K562 (cell line): ENCODE measurements around the gene ANKS1B. TPM values are rescaled to one million over a fixed set of nuclear protein-coding genes. Genes with fewer than 3 reads are reported as not detected.

Experiments used
- ATAC-seq: fragments of 200-7000 bp; cut with Tn5 transposase; 3 replicates; pipeline ENCODE4 v1.9.1; 2020; ENCODE audit warnings: moderate library complexity
- BruUV-seq: library from RNA; stranded (reverse); fragments of 400-500 nt; replicated peaks from 2 replicates; lab custom pipeline; 2021; lab: Mats Ljungman, UMichigan
- CTCF ChIA-PET: fragments of 300-600 bp; formaldehyde crosslinking; extraction: SDS; loops from one replicate; lab custom pipeline; 2021; ENCODE audit warnings: low intra/inter-chr PET ratio; lab: Yijun Ruan, JAX
- POLR2A ChIA-PET: fragments of 300-600, 350-650 bp; sonication (Branson Sonifier 250); formaldehyde crosslinking; extraction: SDS; loops from one replicate; lab custom pipeline; 2021; ENCODE audit warnings: antibody characterized with exemption, inconsistent platforms; lab: Yijun Ruan, JAX
- DNase-seq, 4 experiments: peaks; one replicate each; pipeline versions ENCODE4 v3.0.0 to v3.0.0-alpha.2; 2011 to 2018; ENCODE audit warnings: low spot score in 3 of 4, mixed read lengths in 3 of 4; ENCODE audit errors: extremely low read depth in 1 of 4
- FAIRE-seq: peaks from 2 replicates; lab custom pipeline; 2011; peaks lifted over from hg19 to GRCh38; lab: Jason Lieb, UNC
- H2AFZ ChIP-seq: 2 replicates; pipeline ENCODE4 v1.6.0; 2011; ENCODE audit warnings: low read depth, low read length, control low read depth, inconsistent platforms
- H3K27ac ChIP-seq: fragments of 200-600 bp; 3 replicates; pipeline ENCODE4 v1.8.0; 2011; ENCODE audit warnings: low read depth, mild to moderate bottlenecking, control low read depth, inconsistent platforms, low read length, moderate library complexity, mixed read lengths; ENCODE audit errors: extremely low read depth
- H3K27me3 ChIP-seq, 2 experiments: fragments of 300-600 bp in 1 of 2; 2 replicates in 1 of 2; 3 replicates in 1 of 2; pipeline versions ENCODE4 v1.6.0 to v1.8.0; 2011; ENCODE audit warnings: inconsistent platforms in 2 of 2, low read length in 2 of 2, mild to moderate bottlenecking in 1 of 2, mixed read lengths in 1 of 2, moderate library complexity in 1 of 2; ENCODE audit not compliant: control insufficient read depth in 2 of 2, insufficient read depth in 2 of 2
- H3K36me3 ChIP-seq: fragments of 300-600 bp; 3 replicates; pipeline ENCODE4 v1.8.0; 2011; ENCODE audit warnings: mild to moderate bottlenecking, low read length, inconsistent platforms; ENCODE audit not compliant: control insufficient read depth, insufficient read depth
- H3K4me1 ChIP-seq, 2 experiments: fragments of 200-600 bp in 1 of 2; replicated peaks in 1 of 2; 2 replicates in 1 of 2; 3 replicates in 1 of 2; pipeline versions ENCODE4 v1.5.1 to v1.8.0; 2011; ENCODE audit warnings: inconsistent platforms in 2 of 2, low read length in 2 of 2, mild to moderate bottlenecking in 1 of 2, mixed read lengths in 1 of 2, moderate library complexity in 1 of 2; ENCODE audit not compliant: control insufficient read depth in 2 of 2, insufficient read depth in 2 of 2
- H3K4me2 ChIP-seq: 2 replicates; pipeline ENCODE4 v1.6.1; 2011; ENCODE audit warnings: low read length, control low read depth, inconsistent platforms, mixed read lengths; ENCODE audit not compliant: insufficient read depth
- H3K4me3 ChIP-seq: fragments of 200-600 bp; sonication (generic), shearing (Covaris generic); 2 replicates; pipeline ENCODE4 v1.5.1; 2016; ENCODE audit warnings: control low read depth, inconsistent platforms
- H3K79me2 ChIP-seq: fragments of 200-600 bp; 3 replicates; pipeline ENCODE4 v1.8.0; 2011; ENCODE audit warnings: low read length, inconsistent platforms; ENCODE audit not compliant: control insufficient read depth, insufficient read depth
- H3K9ac ChIP-seq, 2 experiments: 2 replicates each; pipeline versions ENCODE4 v1.6.0 to v1.6.1; 2011; ENCODE audit warnings: low read depth in 2 of 2, low read length in 2 of 2, control low read depth in 1 of 2, inconsistent platforms in 1 of 2, mild to moderate bottlenecking in 1 of 2, mixed read lengths in 1 of 2; ENCODE audit not compliant: insufficient read depth in 1 of 2
- H3K9me1 ChIP-seq: one replicate; pipeline ENCODE4 v1.6.0; 2011; ENCODE audit warnings: inconsistent platforms, mild to moderate bottlenecking, low read length, moderate library complexity; ENCODE audit not compliant: control insufficient read depth, insufficient read depth
- H3K9me3 ChIP-seq: replicated peaks from 2 replicates; pipeline ENCODE4 v1.5.1; 2011; ENCODE audit warnings: low read depth, low read length, inconsistent platforms; ENCODE audit not compliant: control insufficient read depth, insufficient read depth
- H4K20me1 ChIP-seq: replicated peaks from 2 replicates; pipeline ENCODE4 v1.6.1; 2011; ENCODE audit warnings: low read length, inconsistent platforms, mixed read lengths; ENCODE audit not compliant: control insufficient read depth, insufficient read depth
- BRD9 ChIP-seq: fragments of 450-650 bp; IDR thresholded peaks from 2 replicates; pipeline ENCODE4 v1.6.1; 2018; ENCODE audit warnings: low read depth; ENCODE audit not compliant: partially characterized antibody
- CHD2 ChIP-seq: IDR thresholded peaks from 2 replicates; pipeline ENCODE4 v1.6.1; 2011; ENCODE audit warnings: low read depth, low read length
- E2F4 ChIP-seq: sonication (generic); formaldehyde crosslinking; IDR thresholded peaks from 2 replicates; pipeline ENCODE4 v1.8.0; 2022; ENCODE audit warnings: mild to moderate bottlenecking, low read depth, missing genetic modification reagents
- ELK1 ChIP-seq: sonication (generic); formaldehyde crosslinking; IDR thresholded peaks from 2 replicates; pipeline ENCODE4 v1.8.1; 2022; ENCODE audit warnings: missing genetic modification reagents
- ESRRA ChIP-seq: fragments of 450-650 bp; IDR thresholded peaks from 2 replicates; pipeline ENCODE4 v1.6.1; 2014; ENCODE audit warnings: low read depth, mild to moderate bottlenecking, moderate library complexity, borderline replicate concordance
- MCM5 ChIP-seq: fragments of 450-650 bp; IDR thresholded peaks from 2 replicates; pipeline ENCODE4 v1.6.1; 2016; ENCODE audit warnings: low read depth
- PRPF4 ChIP-seq: fragments of 200-400 bp; formaldehyde crosslinking; IDR thresholded peaks from one replicate; pipeline ENCODE4 v1.6.1; 2017; ENCODE audit warnings: low read length, low read depth, mild to moderate bottlenecking; ENCODE audit not compliant: insufficient read depth, poor library complexity, severe bottlenecking
- RBM39 ChIP-seq: fragments of 200-400 bp; formaldehyde crosslinking; optimal IDR thresholded peaks from 2 replicates; pipeline ENCODE3; 2018; ENCODE audit warnings: low read depth, low read length
- SRSF7 ChIP-seq: fragments of 200-400 bp; formaldehyde crosslinking; optimal IDR thresholded peaks from 2 replicates; pipeline ENCODE3; 2017; ENCODE audit warnings: mild to moderate bottlenecking, low read depth, low read length
- TCF3 ChIP-seq: sonication (generic); formaldehyde crosslinking; IDR thresholded peaks from 2 replicates; pipeline ENCODE4 v1.4.0; 2020; ENCODE audit warnings: mild to moderate bottlenecking, missing genetic modification reagents
- ZBTB5 ChIP-seq: fragments of 450-650 bp; IDR thresholded peaks from 2 replicates; pipeline ENCODE4 v1.6.1; 2017; ENCODE audit warnings: antibody characterized with exemption
- WGBS: fragments of 100-300 bp; shearing (Covaris generic); methylation state at CpG from one replicate; pipeline ENCODE4 v1.1.6; 2016; ENCODE audit warnings: low coverage, mixed read lengths; ENCODE audit not compliant: insufficient coverage; ENCODE audit errors: missing lambda C conversion rate; 5-methylcytosine and 5-hydroxymethylcytosine counted together
- in situ Hi-C: fragments of 300-500 bp; cut with MboI; formaldehyde crosslinking; loops from 4 replicates; pipeline ENCODE4 v1.15.0; 2018; ENCODE audit warnings: inconsistent platforms, mixed read lengths
- intact Hi-C: fragments of 100-400 bp; cut with micrococcal nuclease; formaldehyde crosslinking; loops from 2 replicates; pipeline ENCODE4 v1.14.2; 2022
- polyA plus RNA-seq, 8 experiments: library from polyadenylated mRNA; depleted of rRNA in 4 of 8; stranded (reverse) in 5 of 8; unstranded in 3 of 8; fragments of >200 nt; fragmentation: Nextera tagmentation in 2 of 8; fragmentation: Illumina TruSeq in 1 of 8; extraction: Ambion mirVana in 2 of 8; extraction: Trizol in 1 of 8; gene quantifications; 2 replicates each; pipeline versions ENCODE4 v1.2.1 to v1.2.3, GENCODE V29; 2011 to 2014; ENCODE audit warnings: inconsistent platforms in 1 of 8, missing spikeins in 1 of 8
- total RNA-seq, 7 experiments: library from RNA; depleted of rRNA in 6 of 7; stranded (reverse); fragments of >200 nt in 6 of 7; fragmentation: Illumina TruSeq in 2 of 7; extraction: Trizol in 2 of 7; gene quantifications; 2 replicates each; pipeline versions ENCODE4 v1.2.1 to v1.2.3, GENCODE V29; 2011 to 2021; ENCODE audit warnings: low replicate concordance in 1 of 7

The ANKS1B gene
- total and polyA plus RNA-seq, 9 of the 15 experiments (the other 6 are each of a cell fraction or from before 2014, with no cell fraction given): 0.04 to 0.47 (median 0.28) TPM; not detected in 4

GRCh38 chr12:99108924-99109323 lies 875.8 kb downstream of the ANKS1B start:
- no TSS peak for BruUV-seq
- ATAC-seq (no peak), FAIRE-seq (no peak), DNase-seq (no peak)
- Histone ChIP-seq H3K27ac (no peak overlapping the region), H3K4me3 (no peak overlapping the region), H3K36me3 (no peaks in the 10 kb centered on the region), H3K9me1 (no peaks in the 10 kb centered on the region), H3K9ac (no peak overlapping the region), H2AFZ (no peak overlapping the region), H3K9me3 (no peaks in the 10 kb centered on the region), H3K27me3 (no peaks in the 10 kb centered on the region), H3K4me1 (no peaks in the 10 kb centered on the region), H4K20me1 (no peaks in the 10 kb centered on the region), H3K79me2 (no peaks in the 10 kb centered on the region), H3K4me2 (no peak overlapping the region)
- TF ChIP-seq SRSF7 (no peak), PRPF4 (no peak), ZBTB5 (no peak), CHD2 (no peak), MCM5 (no peak), BRD9 (no peak), TCF3 (CRISPR knock-in tag) (no peak), E2F4 (no peak), RBM39 (no peak), ESRRA (no peak), ELK1 (CRISPR knock-in tag) (no peak)
- POLR2A ChIA-PET: interaction anchor here (0.6 kb wide), 1 partner anchor 80 kb away, joined by 3 read pairs; no protein-coding TSS in a partner anchor
- in situ Hi-C loops (no loop called here), intact Hi-C loops (no loop called here)
- CTCF ChIA-PET: no interaction called here
- 3% methylated on average over 2 of the region's 2 CpGs for WGBS
